Renal cortex interstitium (tissue), 11 donors: ENCODE measurements around the gene NAT14. TPM values are rescaled to one million over a fixed set of nuclear protein-coding genes. Genes with fewer than 3 reads are reported as not detected.
"Not testable (repeated sequence)": the region's sequence is repeated elsewhere in the genome, so short reads cannot be mapped to it uniquely, and the experiment has no call there.

ENCODE experiments used
- DNase-seq, 11 donors: peaks; one replicate each; pipeline ENCODE4 v3.0.0-alpha.2; 2013; ENCODE audit warnings: low read depth in 9 of 11, low spot score in 4 of 11; ENCODE audit errors: extremely low read depth in 1 of 11
- polyA plus RNA-seq, 3 donors: library from polyadenylated mRNA; unstranded; fragments of 120-200 nt; gene quantifications; one replicate each; pipeline ENCODE4 v1.2.1, GENCODE V29; 2013; ENCODE audit not compliant: insufficient read length in 3 of 3

Gene NAT14
- polyA plus RNA-seq, 3 donors, result 43.2 to 55.9 (median 52.6) TPM

GRCh38 chr19:55519451-55520311 is 34.7 kb downstream of the NAT14 start:
- DNase-seq, result no peak

GRCh38 chr19:55520691-55521292 is 35.8 kb downstream of the NAT14 start:
- DNase-seq, result no peak

GRCh38 chr19:55525289-55526101 is 40.5 kb downstream of the NAT14 start:
- DNase-seq, result no peak

GRCh38 chr19:55526216-55527196 is 41.5 kb downstream of the NAT14 start:
- DNase-seq, result peak in 2 of 11 donors; percentile 47 to 48

DNA sequence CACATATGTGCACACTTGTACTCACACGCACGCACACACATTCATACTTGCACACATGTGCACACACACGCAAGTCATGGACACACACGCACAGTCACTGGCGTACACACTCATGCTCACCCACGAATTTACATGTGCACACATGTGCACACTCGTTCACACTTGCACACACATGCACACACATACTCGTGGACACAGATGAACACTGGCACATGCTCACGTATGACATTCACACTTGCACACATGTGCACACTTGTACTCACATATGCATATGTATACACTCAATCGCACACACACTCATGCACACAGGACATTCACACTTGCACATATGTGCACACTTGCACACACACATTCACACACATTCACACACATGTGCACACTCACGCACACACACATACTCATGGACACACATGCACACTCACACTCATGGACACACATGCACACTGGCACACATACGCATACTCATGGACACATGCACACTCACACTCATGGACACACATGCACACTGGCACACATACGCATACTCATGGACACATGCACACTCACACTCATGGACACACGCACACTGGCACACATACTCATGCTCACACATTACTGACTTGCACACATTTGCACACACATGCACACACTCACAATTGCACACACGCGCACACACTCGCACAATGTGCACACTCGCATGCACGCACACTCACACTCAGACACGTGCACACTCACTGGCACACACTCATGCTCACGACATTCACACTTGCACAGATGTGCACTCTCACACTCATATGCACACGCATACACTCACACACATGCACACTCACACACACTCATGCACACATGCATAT is 42.4 kb downstream of the NAT14 start:
- no peak for DNase-seq

- DNase-seq, result no peak
Measured at GRCh38 chr19:55528030-55528803, 43.2 kb downstream of the NAT14 start.

GRCh38 chr19:55529636-55530234 is 44.7 kb downstream of the NAT14 start:
- no peak for DNase-seq

- DNase-seq, result no peak
Measured at GRCh38 chr19:55530996-55531395, 46.0 kb downstream of the NAT14 start.

DNA sequence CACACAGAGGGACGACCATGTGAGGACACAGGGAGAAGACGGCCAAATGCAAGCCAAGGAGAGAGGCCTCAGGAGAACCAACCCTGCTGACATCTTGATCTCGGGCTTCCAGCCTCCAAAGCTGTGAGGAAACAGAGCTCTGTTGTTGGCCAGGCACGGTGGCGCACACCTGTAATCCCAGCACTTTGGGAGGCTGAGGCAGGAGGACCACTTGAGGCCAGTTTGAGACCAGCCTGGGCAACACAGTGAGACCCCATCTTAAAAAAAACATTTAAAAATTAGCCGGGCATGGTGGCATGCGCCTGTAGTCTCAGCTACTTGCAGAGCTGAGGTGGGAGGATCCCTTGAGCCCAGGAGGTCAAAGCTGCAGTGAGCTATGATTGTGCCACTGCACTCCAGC is 49.3 kb downstream of the NAT14 start:
- not testable (repeated sequence) for DNase-seq

GRCh38 chr19:55535173-55535964 is 50.4 kb downstream of the NAT14 start:
- no peak for DNase-seq

DNA sequence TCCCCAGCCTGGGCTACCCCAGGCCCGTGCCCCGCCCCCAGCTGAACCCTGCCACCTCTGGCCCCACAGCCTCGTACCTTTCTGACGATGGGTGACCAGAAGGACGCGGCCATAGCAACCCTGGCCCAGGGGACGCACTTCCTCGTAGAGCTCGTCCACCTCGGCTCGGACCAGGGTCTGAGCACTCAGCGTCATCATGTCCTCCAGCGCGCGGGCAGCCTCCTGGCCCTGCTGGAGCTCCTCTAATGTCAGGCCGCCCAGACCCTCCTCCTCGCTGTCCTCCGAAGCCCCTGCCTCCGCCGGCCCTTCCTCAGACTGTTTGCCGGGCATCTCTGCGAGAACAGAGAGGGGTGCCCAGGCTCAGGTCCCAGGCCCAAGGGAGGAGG is 51.0 kb downstream of the NAT14 start:
- DNase-seq, result no peak

DNA sequence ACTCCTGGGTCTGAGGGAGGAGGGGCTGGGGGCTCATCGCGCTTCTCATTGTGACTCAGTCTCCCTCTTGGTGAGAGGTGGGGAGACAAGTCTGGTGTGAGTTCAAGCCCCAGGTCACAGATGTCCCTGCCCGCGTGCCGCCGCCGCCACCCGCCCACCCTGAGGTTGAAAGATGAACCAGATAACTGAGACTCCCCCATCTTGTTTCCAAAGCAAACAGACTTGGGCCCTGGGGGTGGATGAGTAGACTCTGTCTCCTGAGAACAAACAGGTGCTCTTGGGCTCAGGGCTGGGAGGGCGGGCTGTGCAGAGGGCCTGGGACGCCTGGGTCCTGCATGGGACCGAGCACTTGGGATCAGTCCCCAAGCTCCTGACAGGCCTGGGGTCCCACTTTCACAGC is 51.4 kb downstream of the NAT14 start:
- DNase-seq, result no peak
